Stimulated activated effector memory CD8-positive, alpha-beta T cell treated with anti-CD3 and anti-CD28 coated beads, Interleukin-12 subunit alpha, Interleukin-12 subunit beta, amount 100 ng/mL, for 72 hours (primary cell): ENCODE measurements around the gene CHSY3.

Experiments used
- ATAC-seq: fragments of 150-1000 bp; cut with Tn5 transposase; 2 replicates; pipeline ENCODE4 v1.10.0; 2021
- DNase-seq, 2 donors: peaks; one replicate each; pipeline ENCODE4 v3.0.0; 2021 to 2022; ENCODE audit warnings: low spot score in 2 of 2
- H3K27ac Mint-ChIP-seq: one replicate; pipeline ENCODE4 v1.8.0; 2022; ENCODE audit warnings: mild to moderate bottlenecking, mixed read lengths
- H3K36me3 Mint-ChIP-seq: one replicate; pipeline ENCODE4 v1.8.0; 2022; ENCODE audit warnings: mild to moderate bottlenecking, mixed read lengths
- H3K4me1 Mint-ChIP-seq: one replicate; pipeline ENCODE4 v1.8.0; 2022; ENCODE audit warnings: mixed read lengths
- H3K4me3 Mint-ChIP-seq: one replicate; pipeline ENCODE4 v1.8.0; 2022; ENCODE audit warnings: mild to moderate bottlenecking, mixed read lengths
- H3K9me3 Mint-ChIP-seq: one replicate; pipeline ENCODE4 v1.8.0; 2022; ENCODE audit warnings: mixed read lengths

The CHSY3 gene

GRCh38 chr5:129904102-129904666 lies at the start of gene CHSY3:
CHSY3 (plus strand) TSS chr5:129904465.
- H3K4me3 Mint-ChIP-seq, result peak within 1 kb of the TSS; percentile 74
- H3K4me1 Mint-ChIP-seq, result peaks cover 18% of the 10 kb centered on the region
- H3K36me3 Mint-ChIP-seq, result no peaks in the 10 kb centered on the region
- H3K27ac Mint-ChIP-seq, result peak within 1 kb of the TSS; percentile 24
- no peaks in the 10 kb centered on the region for H3K9me3 Mint-ChIP-seq
- peak in 1 of 2 donors; percentile 2 for DNase-seq
- peak; percentile 74 for ATAC-seq

DNA sequence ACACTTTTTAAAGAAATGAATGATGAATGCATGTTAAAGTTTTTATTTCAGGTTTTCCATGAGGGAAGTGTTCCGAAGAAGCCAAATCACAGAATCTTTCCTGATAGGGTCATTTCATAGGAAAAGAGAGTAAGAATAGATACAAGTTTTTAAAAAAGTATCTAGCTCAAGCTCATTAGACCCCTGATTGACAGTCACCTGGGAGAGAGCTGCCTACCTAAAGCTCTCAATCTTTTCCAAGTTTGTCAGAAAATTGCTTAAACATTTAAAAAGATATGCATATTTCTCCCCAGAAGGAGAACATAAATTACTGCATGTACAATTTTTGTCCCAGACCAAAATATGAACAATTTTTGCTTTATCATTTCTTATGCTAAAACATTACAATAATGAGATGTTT lies 47.9 kb upstream of the CHSY3 start:
- DNase-seq (no peak), ATAC-seq (no peak)
- Mint-ChIP-seq H3K36me3 (no peaks in the 10 kb centered on the region), H3K4me1 (no peaks in the 10 kb centered on the region), H3K9me3 (no peaks in the 10 kb centered on the region), H3K27ac (no peak overlapping the region), H3K4me3 (no peak overlapping the region)

GRCh38 chr5:129857116-129857515 lies 47.1 kb upstream of the CHSY3 start:
- Mint-ChIP-seq H3K9me3 (no peaks in the 10 kb centered on the region), H3K4me1 (no peaks in the 10 kb centered on the region)

DNA sequence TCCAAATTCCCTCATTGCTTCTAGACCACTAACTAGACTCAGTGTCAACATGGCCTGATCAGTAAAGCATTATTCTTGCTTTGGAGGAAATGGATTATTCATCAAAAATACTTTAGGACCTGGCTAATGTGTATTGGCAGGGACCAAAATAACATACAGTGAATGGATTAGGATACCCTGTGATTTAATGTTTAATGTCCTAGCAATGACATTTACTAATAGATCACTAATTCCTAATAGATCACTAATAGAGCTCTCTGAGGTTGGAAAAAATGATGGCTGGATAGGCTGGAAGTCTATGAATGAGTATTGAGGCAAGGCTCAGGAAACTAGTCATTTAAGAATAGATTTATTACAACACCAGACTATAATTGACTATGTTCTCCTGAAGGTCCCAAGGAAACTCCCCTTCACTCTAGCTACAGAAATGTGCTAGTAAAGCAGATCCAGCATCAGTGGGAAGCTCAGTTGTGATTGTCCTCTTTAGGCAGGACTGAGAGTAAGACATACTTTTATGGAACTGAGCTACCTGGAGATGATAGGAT lies 46.1 kb upstream of the CHSY3 start:
- Mint-ChIP-seq H3K36me3 (no peaks in the 10 kb centered on the region), H3K4me3 (no peak overlapping the region), H3K4me1 (no peaks in the 10 kb centered on the region), H3K9me3 (no peaks in the 10 kb centered on the region), H3K27ac (no peak overlapping the region)
- DNase-seq, result no peak
- no peak for ATAC-seq

More at GRCh38 chr5:129857116-129857515, 47.1 kb upstream of the CHSY3 start:
- DNase-seq, result no peak
- H3K27ac Mint-ChIP-seq, result no peak overlapping the region
- ATAC-seq, result no peak
- no peak overlapping the region for H3K4me3 Mint-ChIP-seq
- H3K36me3 Mint-ChIP-seq, result no peaks in the 10 kb centered on the region

DNA sequence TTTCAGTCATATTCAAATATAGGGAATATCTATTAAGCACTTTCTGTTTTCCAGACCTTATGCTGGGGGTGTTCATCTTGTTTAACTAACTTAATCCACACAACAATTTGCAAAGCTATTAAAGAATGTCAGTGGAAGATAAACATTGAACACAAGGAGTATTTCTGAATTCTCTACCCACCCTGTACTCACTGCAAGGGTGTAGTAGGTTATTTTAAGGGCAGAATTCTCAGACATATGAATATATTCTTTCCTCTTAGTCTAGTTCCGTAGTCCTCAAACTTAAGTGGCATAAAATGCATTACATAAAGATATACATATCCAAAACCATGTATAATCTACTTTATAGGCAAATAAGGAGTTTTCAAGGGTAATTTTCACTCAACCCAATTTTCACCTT lies 19.9 kb upstream of the CHSY3 start:
- ATAC-seq (no peak), DNase-seq (no peak)
- no peak overlapping the region for H3K27ac Mint-ChIP-seq
- no peaks in the 10 kb centered on the region for H3K9me3 Mint-ChIP-seq
- no peaks in the 10 kb centered on the region for H3K4me1 Mint-ChIP-seq
- no peaks in the 10 kb centered on the region for H3K36me3 Mint-ChIP-seq
- no peak overlapping the region for H3K4me3 Mint-ChIP-seq

GRCh38 chr5:129899454-129899853 lies 4.8 kb upstream of the CHSY3 start:
- no peak overlapping the region for H3K27ac Mint-ChIP-seq
- DNase-seq, result no peak
- peaks cover 8% of the 10 kb centered on the region for H3K4me1 Mint-ChIP-seq
- H3K9me3 Mint-ChIP-seq, result no peaks in the 10 kb centered on the region
- no peaks in the 10 kb centered on the region for H3K36me3 Mint-ChIP-seq
- no peak for ATAC-seq
- H3K4me3 Mint-ChIP-seq, result no peak overlapping the region

GRCh38 chr5:129902816-129903215 lies 1.4 kb upstream of the CHSY3 start:
- Mint-ChIP-seq H3K4me1 (peaks cover 18% of the 10 kb centered on the region), H3K4me3 (no peak overlapping the region), H3K9me3 (no peaks in the 10 kb centered on the region), H3K27ac (no peak overlapping the region), H3K36me3 (no peaks in the 10 kb centered on the region)
- no peak for ATAC-seq
- DNase-seq, result no peak

- Mint-ChIP-seq H3K27ac (peak overlapping the region; percentile 24), H3K9me3 (no peaks in the 10 kb centered on the region), H3K4me3 (peak overlapping the region; percentile 68), H3K4me1 (peaks cover 18% of the 10 kb centered on the region), H3K36me3 (no peaks in the 10 kb centered on the region)
- ATAC-seq (peak; percentile 44), DNase-seq (no peak)
Measured at GRCh38 chr5:129903466-129904101, 681 bp upstream of the CHSY3 start.

- DNase-seq, result peak in 1 of 2 donors; percentile 52
- H3K4me1 Mint-ChIP-seq, result peaks cover 18% of the 10 kb centered on the region
- ATAC-seq, result peak; percentile 58
- H3K9me3 Mint-ChIP-seq, result no peaks in the 10 kb centered on the region
- H3K27ac Mint-ChIP-seq, result no peak overlapping the region
- H3K4me3 Mint-ChIP-seq, result peak overlapping the region; percentile 74
- no peaks in the 10 kb centered on the region for H3K36me3 Mint-ChIP-seq
Measured at GRCh38 chr5:129904667-129905472, 605 bp downstream of the CHSY3 start.

DNA sequence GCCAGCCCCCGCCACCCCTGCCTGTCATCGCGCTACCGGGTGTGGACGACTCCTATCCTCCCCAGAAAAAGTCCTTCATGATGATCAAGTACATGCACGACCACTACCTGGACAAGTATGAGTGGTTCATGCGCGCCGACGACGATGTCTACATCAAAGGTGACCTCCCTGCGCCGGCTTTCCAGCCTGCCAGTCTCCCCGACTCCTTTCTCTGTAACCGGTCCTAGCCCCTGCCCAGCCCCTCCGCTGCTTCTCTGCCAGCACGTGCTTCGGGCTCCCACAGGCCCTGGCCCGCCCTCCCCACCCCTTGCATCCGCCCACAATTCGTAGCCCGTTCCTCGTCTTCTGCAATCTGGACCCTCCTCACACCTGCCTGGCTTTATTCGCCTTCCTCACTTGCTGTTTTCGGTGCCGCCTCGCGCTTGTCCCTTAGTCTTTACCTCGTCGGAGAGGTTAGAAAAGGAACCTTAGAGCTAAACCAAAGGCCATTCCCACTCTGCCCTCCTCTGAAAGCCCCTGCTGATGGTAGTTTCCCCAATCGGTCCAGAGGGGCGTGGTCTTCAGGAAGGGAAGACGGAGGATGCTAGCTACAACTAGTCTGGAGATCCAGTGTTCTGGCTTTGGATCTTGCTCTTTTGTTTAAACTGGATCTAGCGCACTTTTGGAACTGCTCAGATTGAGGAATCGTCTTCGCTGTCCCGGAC lies 1.4 kb downstream of the CHSY3 start:
- ATAC-seq (peak; percentile 17), DNase-seq (peak in 1 of 2 donors; percentile 50)
- Mint-ChIP-seq H3K4me3 (peak overlapping the region; percentile 74), H3K36me3 (no peaks in the 10 kb centered on the region), H3K27ac (no peak overlapping the region), H3K4me1 (peaks cover 18% of the 10 kb centered on the region), H3K9me3 (no peaks in the 10 kb centered on the region)

DNA sequence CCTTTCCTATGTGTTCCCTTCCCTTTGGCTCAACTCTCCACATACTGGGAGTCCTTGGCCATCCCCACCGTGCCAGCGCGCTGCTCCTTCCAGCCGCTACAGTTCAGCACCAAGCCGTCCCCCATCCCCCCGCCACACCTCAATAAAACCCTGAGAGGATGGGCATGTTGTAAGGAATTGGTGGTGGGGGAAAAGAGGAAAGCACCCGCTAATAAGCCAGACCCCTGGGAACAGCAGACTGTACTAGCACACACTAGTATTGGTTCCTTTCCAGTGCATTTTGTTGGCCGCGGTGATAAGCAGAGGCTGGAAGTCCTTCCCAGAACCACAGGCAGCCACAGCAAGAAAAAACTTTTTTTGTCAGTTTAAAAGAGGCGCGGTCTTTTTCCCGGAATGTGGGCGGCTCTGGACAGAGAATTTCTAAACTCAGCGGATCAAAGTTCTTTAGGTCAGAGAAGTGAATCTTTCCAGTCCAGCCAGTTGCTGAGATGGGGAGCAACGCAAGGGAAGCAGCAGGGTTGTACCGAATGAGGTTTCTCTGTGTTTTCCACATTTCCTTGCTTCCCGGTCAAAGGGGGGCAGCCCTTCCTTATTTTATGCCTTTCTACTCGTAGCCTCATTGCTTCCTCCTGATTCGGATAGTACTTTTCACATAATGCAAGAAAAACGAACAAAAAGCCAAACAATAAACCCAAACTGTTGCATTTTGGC lies 2.1 kb downstream of the CHSY3 start:
- ATAC-seq, result no peak
- Mint-ChIP-seq H3K27ac (no peak overlapping the region), H3K36me3 (no peaks in the 10 kb centered on the region), H3K4me3 (peak overlapping the region; percentile 74), H3K4me1 (peaks cover 18% of the 10 kb centered on the region), H3K9me3 (no peaks in the 10 kb centered on the region)
- DNase-seq, result no peak

DNA sequence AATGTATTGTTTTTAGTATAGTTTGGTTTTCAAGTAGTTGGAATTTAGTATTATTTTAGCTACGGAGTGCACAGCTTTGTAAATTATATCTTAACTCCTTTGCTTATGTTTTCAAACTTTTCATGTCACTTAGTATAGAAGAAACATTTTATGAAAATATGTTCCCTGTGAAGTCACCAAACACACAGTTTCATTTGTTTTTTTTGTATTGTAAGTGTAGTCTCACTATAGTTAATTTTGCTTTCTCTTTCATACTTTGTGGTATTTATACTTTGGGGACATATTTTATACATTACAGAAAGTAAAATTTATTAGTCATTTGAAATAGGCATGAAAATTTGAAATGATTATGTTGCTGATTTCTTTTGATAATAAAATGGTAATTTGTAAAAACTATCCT lies 5.0 kb downstream of the CHSY3 start:
- peaks cover 10% of the 10 kb centered on the region for H3K4me1 Mint-ChIP-seq
- H3K4me3 Mint-ChIP-seq, result no peak overlapping the region
- H3K36me3 Mint-ChIP-seq, result no peaks in the 10 kb centered on the region
- peaks cover 2% of the 10 kb centered on the region for H3K9me3 Mint-ChIP-seq
- DNase-seq, result no peak
- no peak overlapping the region for H3K27ac Mint-ChIP-seq
- no peak for ATAC-seq

GRCh38 chr5:129912601-129913255 lies 8.5 kb downstream of the CHSY3 start:
- no peak for ATAC-seq
- Mint-ChIP-seq H3K36me3 (no peaks in the 10 kb centered on the region), H3K4me3 (no peak overlapping the region), H3K27ac (no peak overlapping the region), H3K9me3 (peaks cover 2% of the 10 kb centered on the region), H3K4me1 (no peaks in the 10 kb centered on the region)
- DNase-seq, result no peak

GRCh38 chr5:129915415-129915814 lies 11.2 kb downstream of the CHSY3 start:
- no peak overlapping the region for H3K27ac Mint-ChIP-seq
- no peaks in the 10 kb centered on the region for H3K36me3 Mint-ChIP-seq
- peaks cover 5% of the 10 kb centered on the region for H3K9me3 Mint-ChIP-seq
- no peaks in the 10 kb centered on the region for H3K4me1 Mint-ChIP-seq
- no peak for DNase-seq
- H3K4me3 Mint-ChIP-seq, result no peak overlapping the region
- ATAC-seq, result no peak
